Right atrium auricular region (tissue), 2 donors: Measurements from ENCODE around the gene MCF2L2. TPM values are rescaled to one million over a fixed set of nuclear protein-coding genes. Genes with fewer than 3 reads are reported as not detected.

Source experiments
- DNase-seq: peaks from one replicate; pipeline ENCODE4 v3.0.0-alpha.2; 2019; ENCODE audit warnings: low spot score
- H3K27ac ChIP-seq, 2 donors: fragments of 200-600 bp; sonication (generic); 1 replicate in 1 of 2; 2 replicates in 1 of 2; pipeline ENCODE4 v1.5.1; 2016 to 2019
- H3K27me3 ChIP-seq, 2 donors: fragments of 200-600 bp; sonication (generic); one replicate each; pipeline versions ENCODE4 v1.5.1 to v1.6.0; 2017 to 2019
- H3K36me3 ChIP-seq: fragments of 200-600 bp; sonication (generic); one replicate; pipeline ENCODE4 v1.5.1; 2016
- H3K4me1 ChIP-seq, 2 donors: fragments of 200-600 bp; sonication (generic); one replicate each; pipeline versions ENCODE4 v1.5.1 to v1.6.0; 2017 to 2019
- H3K4me3 ChIP-seq, 2 donors: fragments of 200-600 bp; sonication (generic); 1 replicate in 1 of 2; 2 replicates in 1 of 2; pipeline ENCODE4 v1.5.1; 2017 to 2019; ENCODE audit warnings: mild to moderate bottlenecking in 1 of 2, moderate library complexity in 1 of 2
- H3K9me3 ChIP-seq, 2 donors: fragments of 200-600 bp; sonication (generic); one replicate each; pipeline ENCODE4 v1.5.1; 2019
- total RNA-seq, 2 donors: library from RNA; depleted of rRNA; stranded (reverse); fragments of >200 nt; gene quantifications; one replicate each; pipeline ENCODE4 v1.1.0, GENCODE V29; 2016
- TF ChIP-seq, protein P1 (sequence below), 2 donors: fragments of 200-600 bp; sonication (generic); IDR thresholded peaks; one replicate each; pipeline ENCODE4 v1.5.1; 2019; ENCODE audit warnings: antibody characterized with exemption in 2 of 2

MCF2L2 gene
- total RNA-seq, 2 donors from 2014 or later: 0.08 TPM; not detected in 1

DNA sequence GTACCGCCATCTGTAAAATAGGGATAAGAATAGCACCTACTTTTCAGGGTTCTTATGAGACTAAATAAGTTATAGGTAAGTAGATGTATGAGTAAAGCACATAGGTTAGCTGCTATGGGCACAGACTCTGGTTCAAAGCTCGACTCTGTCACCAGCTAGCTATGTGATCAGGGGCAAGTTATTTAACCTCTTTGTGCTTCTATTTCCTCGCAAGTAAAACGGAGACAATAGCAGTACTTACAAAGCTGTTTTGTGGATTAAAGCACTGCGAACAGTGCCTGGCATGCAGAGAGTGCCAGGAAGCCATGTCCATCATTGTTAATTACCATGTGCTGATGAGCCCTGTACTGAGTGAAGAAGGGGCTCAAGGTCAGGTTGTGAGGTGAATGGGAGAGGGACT lies 267.8 kb downstream of the MCF2L2 start:
- H3K27me3 ChIP-seq: peaks cover 0 to 7% of the 10 kb centered on the region in 2 donors

DNA sequence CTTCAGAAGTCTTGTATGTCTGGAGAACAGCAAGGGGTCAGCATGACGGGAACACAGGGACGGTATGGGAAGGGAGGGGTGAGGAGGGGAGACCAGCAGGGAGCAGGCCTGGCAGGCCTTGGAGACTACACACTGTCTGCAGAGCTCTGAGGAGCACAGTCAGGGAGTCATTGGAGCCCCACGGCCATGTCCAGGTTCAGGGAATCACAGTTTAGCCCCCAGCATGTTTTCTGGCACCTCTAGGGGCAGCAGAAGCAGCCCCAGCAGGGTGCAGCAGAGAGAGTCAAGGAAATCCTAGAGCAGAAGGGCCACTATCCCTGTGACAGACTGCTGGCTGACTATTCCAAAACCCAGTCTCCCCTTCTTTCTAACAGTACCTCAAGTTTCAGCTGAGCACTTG lies 269.1 kb downstream of the MCF2L2 start:
- no peaks in the 10 kb centered on the region for H3K36me3 ChIP-seq
- H3K27ac ChIP-seq: no peak overlapping the region
- no peaks in the 10 kb centered on the region for H3K9me3 ChIP-seq
- no peak for DNase-seq
- H3K27me3 ChIP-seq: peaks cover 0 to 7% of the 10 kb centered on the region in 2 donors
- H3K4me1 ChIP-seq: peaks cover 0 to 14% of the 10 kb centered on the region in 2 donors
- H3K4me3 ChIP-seq: no peak overlapping the region
- TF ChIP-seq, protein P1, sequence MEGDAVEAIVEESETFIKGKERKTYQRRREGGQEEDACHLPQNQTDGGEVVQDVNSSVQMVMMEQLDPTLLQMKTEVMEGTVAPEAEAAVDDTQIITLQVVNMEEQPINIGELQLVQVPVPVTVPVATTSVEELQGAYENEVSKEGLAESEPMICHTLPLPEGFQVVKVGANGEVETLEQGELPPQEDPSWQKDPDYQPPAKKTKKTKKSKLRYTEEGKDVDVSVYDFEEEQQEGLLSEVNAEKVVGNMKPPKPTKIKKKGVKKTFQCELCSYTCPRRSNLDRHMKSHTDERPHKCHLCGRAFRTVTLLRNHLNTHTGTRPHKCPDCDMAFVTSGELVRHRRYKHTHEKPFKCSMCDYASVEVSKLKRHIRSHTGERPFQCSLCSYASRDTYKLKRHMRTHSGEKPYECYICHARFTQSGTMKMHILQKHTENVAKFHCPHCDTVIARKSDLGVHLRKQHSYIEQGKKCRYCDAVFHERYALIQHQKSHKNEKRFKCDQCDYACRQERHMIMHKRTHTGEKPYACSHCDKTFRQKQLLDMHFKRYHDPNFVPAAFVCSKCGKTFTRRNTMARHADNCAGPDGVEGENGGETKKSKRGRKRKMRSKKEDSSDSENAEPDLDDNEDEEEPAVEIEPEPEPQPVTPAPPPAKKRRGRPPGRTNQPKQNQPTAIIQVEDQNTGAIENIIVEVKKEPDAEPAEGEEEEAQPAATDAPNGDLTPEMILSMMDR (IDR thresholded peaks at IDR 0.05): no peak

More for the DNA sequence above, 267.8 kb downstream of the MCF2L2 start:
- TF ChIP-seq, protein P1 (IDR thresholded peaks at IDR 0.05): no peak
- peaks cover 0 to 14% of the 10 kb centered on the region in 2 donors for H3K4me1 ChIP-seq
- H3K9me3 ChIP-seq: no peaks in the 10 kb centered on the region
- no peaks in the 10 kb centered on the region for H3K36me3 ChIP-seq
- DNase-seq: no peak
- H3K27ac ChIP-seq: no peak overlapping the region
- no peak overlapping the region for H3K4me3 ChIP-seq

DNA sequence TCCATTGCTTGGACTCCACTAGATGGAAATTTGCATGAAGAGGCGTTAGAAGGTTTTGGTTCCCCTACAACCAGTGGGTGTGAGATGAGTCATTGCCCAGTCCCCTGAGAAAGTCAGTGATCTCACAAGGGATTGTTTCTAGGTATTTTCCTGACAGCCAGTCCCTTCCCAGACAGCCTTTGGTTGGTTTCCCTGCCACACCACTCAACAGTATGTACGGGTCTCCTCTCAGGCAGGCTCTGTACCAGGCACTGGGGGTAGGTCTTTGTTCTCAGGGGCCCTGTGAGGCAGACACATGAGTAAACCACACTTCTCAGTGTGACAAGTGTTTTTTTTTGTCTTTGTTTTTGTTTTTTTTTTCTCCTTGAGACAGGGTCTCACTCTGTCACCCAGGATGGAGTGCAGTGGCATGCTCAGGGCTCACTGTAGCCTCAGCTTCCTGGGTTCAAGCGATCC lies 269.8 kb downstream of the MCF2L2 start:
- TF ChIP-seq, protein P1 (IDR thresholded peaks at IDR 0.05): no peak
- no peak overlapping the region for H3K4me3 ChIP-seq
- no peaks in the 10 kb centered on the region for H3K36me3 ChIP-seq
- H3K9me3 ChIP-seq: no peaks in the 10 kb centered on the region
- no peak overlapping the region for H3K27ac ChIP-seq
- H3K4me1 ChIP-seq: peaks cover 0 to 14% of the 10 kb centered on the region in 2 donors
- DNase-seq: no peak
- peaks cover 0 to 6% of the 10 kb centered on the region in 2 donors for H3K27me3 ChIP-seq

DNA sequence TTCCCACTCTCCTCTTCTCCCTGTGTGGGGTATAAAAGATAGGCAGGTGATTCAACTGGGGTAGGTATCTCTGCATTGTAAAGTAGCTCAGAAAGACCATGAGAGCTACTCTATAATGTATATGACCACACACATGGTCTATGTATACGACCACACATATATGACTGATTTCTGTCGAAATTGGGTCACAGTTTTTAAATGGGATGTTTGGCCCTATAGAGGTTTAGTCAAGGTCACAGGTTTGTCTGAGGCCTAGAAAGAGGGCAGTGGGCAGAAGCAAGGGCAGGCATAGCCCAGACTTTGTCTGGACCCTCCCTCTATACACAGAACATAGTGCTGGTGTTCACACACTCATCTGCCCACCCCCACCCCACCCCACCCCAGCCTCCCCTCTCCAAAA lies 270.3 kb downstream of the MCF2L2 start:
- TF ChIP-seq, protein P1 (IDR thresholded peaks at IDR 0.05): no peak
- Histone ChIP-seq H3K4me1 (peaks cover 0 to 14% of the 10 kb centered on the region in 2 donors), H3K9me3 (no peaks in the 10 kb centered on the region), H3K36me3 (no peaks in the 10 kb centered on the region), H3K4me3 (no peak overlapping the region), H3K27ac (no peak overlapping the region), H3K27me3 (peaks cover 0 to 4% of the 10 kb centered on the region in 2 donors)
- DNase-seq: no peak

DNA sequence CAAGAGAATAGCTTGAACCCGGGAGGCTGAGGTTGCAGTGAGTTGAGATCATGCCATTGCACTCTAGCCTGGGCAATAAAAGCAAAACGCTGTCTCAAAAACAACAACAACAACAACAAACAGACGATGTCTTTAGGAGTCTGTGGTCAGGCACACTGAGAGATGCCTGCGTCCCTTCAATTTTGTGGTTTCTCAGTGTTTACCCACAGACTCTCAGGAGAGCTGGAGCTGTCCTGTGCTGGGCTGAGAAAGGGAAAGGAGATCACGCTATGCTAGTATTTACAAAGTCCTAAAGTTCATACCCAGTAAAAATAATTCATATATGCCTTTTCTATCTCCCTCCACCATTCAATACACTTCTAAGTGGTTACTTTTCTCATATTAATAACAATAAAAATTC lies 272.2 kb downstream of the MCF2L2 start:
- H3K36me3 ChIP-seq: no peaks in the 10 kb centered on the region
- no peaks in the 10 kb centered on the region for H3K4me1 ChIP-seq
- TF ChIP-seq, protein P1 (IDR thresholded peaks at IDR 0.05): no peak
- H3K4me3 ChIP-seq: no peak overlapping the region
- H3K27ac ChIP-seq: no peak overlapping the region
- no peaks in the 10 kb centered on the region for H3K9me3 ChIP-seq
- no peaks in the 10 kb centered on the region for H3K27me3 ChIP-seq
- no peak for DNase-seq

DNA sequence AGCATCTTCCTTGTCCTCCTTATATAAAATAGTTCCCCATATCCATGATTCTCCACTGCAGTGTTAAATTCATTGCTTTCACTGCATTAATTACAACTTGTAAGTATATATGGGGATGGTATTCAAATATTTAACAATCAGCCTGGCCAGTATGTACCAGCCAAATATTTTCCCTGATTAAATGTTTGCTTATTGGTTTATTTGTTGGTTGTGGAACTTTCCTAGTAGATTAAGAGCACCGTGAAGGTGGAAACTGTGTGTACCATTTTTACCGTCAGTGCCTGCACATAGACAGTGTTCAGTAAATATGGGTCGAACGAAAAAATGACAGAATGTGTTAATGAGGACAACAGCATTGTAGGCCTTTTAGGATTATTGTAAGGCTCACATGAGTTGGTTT lies 272.9 kb downstream of the MCF2L2 start:
- Histone ChIP-seq H3K36me3 (no peaks in the 10 kb centered on the region), H3K4me3 (no peak overlapping the region), H3K9me3 (no peaks in the 10 kb centered on the region), H3K27ac (no peak overlapping the region), H3K27me3 (no peaks in the 10 kb centered on the region), H3K4me1 (no peaks in the 10 kb centered on the region)
- DNase-seq: no peak
- TF ChIP-seq, protein P1 (IDR thresholded peaks at IDR 0.05): no peak
